Keratinocyte (primary cell): ENCODE data around the gene CIP2A. TPM values are rescaled to one million over a fixed set of nuclear protein-coding genes. Genes with fewer than 3 reads are reported as not detected.

Source experiments
- DNase-seq: peaks from one replicate; pipeline ENCODE4 v3.0.0-alpha.2; 2011; ENCODE audit warnings: low read depth, missing footprints, low spot score
- FAIRE-seq: peaks from 2 replicates; lab custom pipeline; 2011; peaks lifted over from hg19 to GRCh38; lab: Jason Lieb, UNC
- H2AFZ ChIP-seq: 2 replicates; pipeline ENCODE4 v1.6.0; 2012; ENCODE audit warnings: low read length, control low read depth, inconsistent platforms; ENCODE audit not compliant: control insufficient read depth
- H3K27ac ChIP-seq: 2 replicates; pipeline ENCODE4 v1.5.1; 2011; ENCODE audit warnings: low read length; ENCODE audit not compliant: control insufficient read depth, insufficient read depth
- H3K27me3 ChIP-seq: 3 replicates; pipeline ENCODE4 v1.6.0; 2011; ENCODE audit warnings: low read length; ENCODE audit not compliant: control insufficient read depth, insufficient read depth; ENCODE audit errors: extremely low read depth
- H3K36me3 ChIP-seq, 2 experiments: 2 replicates in 1 of 2; 3 replicates in 1 of 2; pipeline ENCODE4 v1.5.1; 2011; ENCODE audit warnings: low read length in 2 of 2, mild to moderate bottlenecking in 1 of 2; ENCODE audit not compliant: control insufficient read depth in 2 of 2, insufficient read depth in 2 of 2; ENCODE audit errors: extremely low read depth in 1 of 2
- H3K4me1 ChIP-seq: 3 replicates; pipeline ENCODE4 v1.5.1; 2011; ENCODE audit warnings: low read length; ENCODE audit not compliant: control insufficient read depth, insufficient read depth; ENCODE audit errors: extremely low read depth
- H3K4me2 ChIP-seq: 3 replicates; pipeline ENCODE4 v1.6.0; 2011; ENCODE audit warnings: low read depth, low read length; ENCODE audit not compliant: control insufficient read depth, insufficient read depth; ENCODE audit errors: extremely low read depth
- H3K4me3 ChIP-seq, 3 experiments: fragments of 200-600 bp in 1 of 3; sonication (generic) in 1 of 3; 2 replicates in 2 of 3; 3 replicates in 1 of 3; pipeline ENCODE4 v1.5.1; 2011 to 2016; ENCODE audit warnings: low read length in 3 of 3, mild to moderate bottlenecking in 3 of 3, control low read depth in 2 of 3, inconsistent platforms in 1 of 3, low read depth in 1 of 3, mixed read lengths in 1 of 3, mixed run types in 1 of 3, moderate library complexity in 1 of 3; ENCODE audit not compliant: control insufficient read depth in 2 of 3, insufficient read depth in 2 of 3; ENCODE audit errors: extremely low read depth in 1 of 3
- H3K79me2 ChIP-seq: 2 replicates; pipeline ENCODE4 v1.6.0; 2012; ENCODE audit warnings: low read length; ENCODE audit not compliant: control insufficient read depth, insufficient read depth
- H3K9ac ChIP-seq: 3 replicates; pipeline ENCODE4 v1.6.0; 2011; ENCODE audit warnings: low read length; ENCODE audit not compliant: control insufficient read depth, insufficient read depth; ENCODE audit errors: extremely low read depth
- H3K9me1 ChIP-seq: 3 replicates; pipeline ENCODE4 v1.6.0; 2011; ENCODE audit warnings: low read length; ENCODE audit not compliant: control insufficient read depth, insufficient read depth; ENCODE audit errors: extremely low read depth
- H3K9me3 ChIP-seq: 2 replicates; pipeline ENCODE4 v1.5.1; 2012; ENCODE audit warnings: low read depth, low read length; ENCODE audit not compliant: control insufficient read depth
- H4K20me1 ChIP-seq: 3 replicates; pipeline ENCODE4 v1.6.0; 2011; ENCODE audit warnings: low read length; ENCODE audit not compliant: control insufficient read depth, insufficient read depth; ENCODE audit errors: extremely low read depth
- EZH2 ChIP-seq: IDR thresholded peaks from one replicate; pipeline ENCODE4 v1.6.1; 2012; ENCODE audit warnings: inconsistent platforms, mild to moderate bottlenecking, low read length, moderate library complexity
- dilution Hi-C: fragments of 300-500 bp; cut with MboI; formaldehyde crosslinking; loops from one replicate; pipeline ENCODE4 v1.7.0; 2020; ENCODE audit warnings: low sequenced_read_pairs; ENCODE audit not compliant: extremely low pct_ligation_motif_present
- polyA plus RNA-seq, 5 experiments: library from polyadenylated mRNA; depleted of rRNA in 3 of 5; stranded (reverse) in 3 of 5; stranded (forward) in 1 of 5; unstranded in 1 of 5; fragments of >200 nt; gene quantifications; 1 replicate in 1 of 5; 2 replicates in 3 of 5; 3 replicates in 1 of 5; pipeline versions ENCODE4 v1.2.1 to v1.2.3, GENCODE V29; 2011 to 2012; ENCODE audit warnings: missing spikeins in 2 of 5, low read depth in 1 of 5, low replicate concordance in 1 of 5
- TF ChIP-seq, protein P1 (sequence below), 3 experiments: IDR thresholded peaks in 1 of 3; conservative IDR thresholded peaks in 1 of 3; optimal IDR thresholded peaks in 1 of 3; 2 replicates in 2 of 3; 3 replicates in 1 of 3; pipeline versions ENCODE3 to v1.5.1; 2011; ENCODE audit warnings: low read length in 3 of 3, mild to moderate bottlenecking in 3 of 3, moderate library complexity in 2 of 3, control low read depth in 1 of 3, inconsistent platforms in 1 of 3; ENCODE audit not compliant: insufficient read depth in 2 of 3; ENCODE audit errors: extremely low read depth in 1 of 3

The CIP2A gene
- polyA plus RNA-seq, 1 donor (not counting 4 experiments of a cell fraction or from before 2014, with no cell fraction given), result 9.9 TPM

DNA sequence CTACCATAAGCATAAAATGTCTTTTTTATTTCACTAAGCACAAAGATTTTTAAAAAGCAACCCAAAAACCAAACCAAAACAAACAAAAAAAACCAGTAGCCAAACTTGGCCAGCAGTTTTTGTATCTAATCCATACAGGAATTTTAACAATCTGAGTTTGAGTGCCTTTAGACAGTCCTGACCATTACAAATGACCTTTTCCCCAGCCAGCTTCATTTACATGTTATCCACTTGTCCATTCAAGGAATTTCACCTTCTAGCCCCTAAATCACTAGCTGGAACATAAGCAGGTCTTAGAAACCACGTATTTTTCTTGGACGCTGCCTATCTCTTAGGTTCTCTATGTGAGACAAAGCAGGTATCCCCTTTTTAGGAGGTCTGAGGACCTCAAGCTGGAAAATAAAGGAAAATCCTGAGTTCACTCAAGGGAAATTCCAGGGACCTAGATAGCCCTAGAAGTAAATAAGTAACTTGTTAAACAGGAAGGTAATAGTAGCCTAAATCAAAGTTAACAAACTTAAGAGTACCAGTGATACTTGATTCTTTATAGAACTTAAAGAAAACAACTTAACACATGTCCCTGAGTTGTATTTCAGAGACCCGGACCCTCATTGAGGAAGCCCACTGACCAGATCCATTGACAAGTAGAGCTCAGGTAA is 34.2 kb downstream of the CIP2A start:
- no peaks in the 10 kb centered on the region for H3K9me1 ChIP-seq
- no peaks in the 10 kb centered on the region for H3K79me2 ChIP-seq
- H3K4me2 ChIP-seq, result no peak overlapping the region
- TF ChIP-seq, protein P1, sequence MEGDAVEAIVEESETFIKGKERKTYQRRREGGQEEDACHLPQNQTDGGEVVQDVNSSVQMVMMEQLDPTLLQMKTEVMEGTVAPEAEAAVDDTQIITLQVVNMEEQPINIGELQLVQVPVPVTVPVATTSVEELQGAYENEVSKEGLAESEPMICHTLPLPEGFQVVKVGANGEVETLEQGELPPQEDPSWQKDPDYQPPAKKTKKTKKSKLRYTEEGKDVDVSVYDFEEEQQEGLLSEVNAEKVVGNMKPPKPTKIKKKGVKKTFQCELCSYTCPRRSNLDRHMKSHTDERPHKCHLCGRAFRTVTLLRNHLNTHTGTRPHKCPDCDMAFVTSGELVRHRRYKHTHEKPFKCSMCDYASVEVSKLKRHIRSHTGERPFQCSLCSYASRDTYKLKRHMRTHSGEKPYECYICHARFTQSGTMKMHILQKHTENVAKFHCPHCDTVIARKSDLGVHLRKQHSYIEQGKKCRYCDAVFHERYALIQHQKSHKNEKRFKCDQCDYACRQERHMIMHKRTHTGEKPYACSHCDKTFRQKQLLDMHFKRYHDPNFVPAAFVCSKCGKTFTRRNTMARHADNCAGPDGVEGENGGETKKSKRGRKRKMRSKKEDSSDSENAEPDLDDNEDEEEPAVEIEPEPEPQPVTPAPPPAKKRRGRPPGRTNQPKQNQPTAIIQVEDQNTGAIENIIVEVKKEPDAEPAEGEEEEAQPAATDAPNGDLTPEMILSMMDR (optimal IDR thresholded peaks at IDR 0.05 in 1 of 3, IDR thresholded peaks at IDR 0.05 in 1 of 3, conservative IDR thresholded peaks at IDR 0.05 in 1 of 3; ENCODE audit: extremely low read depth in 1 of 3, insufficient read depth in 2 of 3, low read length in 3 of 3), result no peak
- no peak for TF ChIP-seq EZH2
- H2AFZ ChIP-seq, result no peak overlapping the region
- no peak overlapping the region for H3K9ac ChIP-seq
- H3K4me3 ChIP-seq, result no peak overlapping the region
- DNase-seq (no peak), FAIRE-seq (no peak)
- no peaks in the 10 kb centered on the region for H3K27me3 ChIP-seq
- no peaks in the 10 kb centered on the region for H3K9me3 ChIP-seq
- dilution Hi-C loops, result no loop called here
- no peaks in the 10 kb centered on the region for H3K4me1 ChIP-seq
- H3K27ac ChIP-seq, result no peak overlapping the region
- peaks cover 0 to 1% of the 10 kb centered on the region in 2 experiments for H3K36me3 ChIP-seq
- H4K20me1 ChIP-seq, result no peaks in the 10 kb centered on the region

DNA sequence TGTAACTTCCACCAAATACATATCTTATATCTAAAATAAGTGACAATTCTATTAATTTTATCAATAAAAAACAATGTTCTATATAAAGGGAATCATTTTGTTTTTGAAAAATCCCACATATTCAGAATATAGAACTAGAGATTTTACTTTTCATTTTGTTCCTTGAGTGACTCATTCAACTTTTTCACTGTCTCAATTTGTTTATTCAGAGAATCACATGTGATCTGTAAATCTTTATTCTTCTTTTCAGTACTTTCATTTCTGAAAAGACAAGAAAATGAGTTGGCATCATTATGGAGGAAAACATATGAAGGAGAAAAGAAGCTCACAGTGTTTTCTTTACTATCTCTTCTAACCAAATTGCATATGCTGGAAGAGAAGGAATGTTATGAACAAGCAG is 35.0 kb downstream of the CIP2A start:
- no peaks in the 10 kb centered on the region for H3K27me3 ChIP-seq
- H3K36me3 ChIP-seq, result peaks cover 0 to 1% of the 10 kb centered on the region in 2 experiments
- H3K9ac ChIP-seq, result no peak overlapping the region
- H3K79me2 ChIP-seq, result no peaks in the 10 kb centered on the region
- H3K4me1 ChIP-seq, result no peaks in the 10 kb centered on the region
- H4K20me1 ChIP-seq, result no peaks in the 10 kb centered on the region
- no peak overlapping the region for H3K27ac ChIP-seq
- dilution Hi-C loops, result no loop called here
- no peak overlapping the region for H3K4me2 ChIP-seq
- H3K4me3 ChIP-seq, result no peak overlapping the region
- TF ChIP-seq, protein P1 (optimal IDR thresholded peaks at IDR 0.05 in 1 of 3, IDR thresholded peaks at IDR 0.05 in 1 of 3, conservative IDR thresholded peaks at IDR 0.05 in 1 of 3; ENCODE audit: extremely low read depth in 1 of 3, insufficient read depth in 2 of 3, low read length in 3 of 3), result no peak
- no peak for TF ChIP-seq EZH2
- FAIRE-seq (no peak), DNase-seq (no peak)
- H2AFZ ChIP-seq, result no peak overlapping the region
- no peaks in the 10 kb centered on the region for H3K9me3 ChIP-seq
- H3K9me1 ChIP-seq, result no peaks in the 10 kb centered on the region
